Chondrocyte (in vitro differentiated cells): ENCODE measurements around the gene ARPIN. TPM values are rescaled to one million over a fixed set of nuclear protein-coding genes. Genes with fewer than 3 reads are reported as not detected.
A peak's percentile ranks its signal among the peaks of the same experiment; 100 is the strongest.

Experiments
- DNase-seq: peaks from one replicate; pipeline ENCODE4 v3.0.0; 2021; ENCODE audit warnings: mixed read lengths, low spot score
- H3K27ac Mint-ChIP-seq: one replicate; pipeline ENCODE4 v1.8.0; 2021; ENCODE audit warnings: mild to moderate bottlenecking, moderate library complexity, mixed read lengths; ENCODE audit not compliant: unreplicated experiment
- H3K27me3 Mint-ChIP-seq: 2 replicates; pipeline ENCODE4 v1.8.0; 2021; ENCODE audit warnings: low read depth, mixed read lengths
- H3K36me3 Mint-ChIP-seq: 2 replicates; pipeline ENCODE4 v1.8.0; 2021; ENCODE audit warnings: low read depth, mixed read lengths
- H3K4me1 Mint-ChIP-seq: 2 replicates; pipeline ENCODE4 v1.8.0; 2021; ENCODE audit warnings: low read depth, mild to moderate bottlenecking, mixed read lengths
- H3K4me3 Mint-ChIP-seq: one replicate; pipeline ENCODE4 v1.8.0; 2021; ENCODE audit warnings: mild to moderate bottlenecking, moderate library complexity, mixed read lengths; ENCODE audit not compliant: unreplicated experiment
- H3K9me3 Mint-ChIP-seq: 2 replicates; pipeline ENCODE4 v1.8.0; 2021; ENCODE audit warnings: low read depth, mixed read lengths
- total RNA-seq: library from RNA; stranded (reverse); gene quantifications from 3 replicates; pipeline ENCODE4 v1.2.1, GENCODE V29; 2021
- TF ChIP-seq, protein P1 (sequence below): fragments of 200-600 bp; sonication (generic); IDR thresholded peaks from 2 replicates; pipeline ENCODE4 v1.5.0; 2021; ENCODE audit warnings: antibody characterized with exemption, mild to moderate bottlenecking, moderate library complexity

Gene ARPIN
- total RNA-seq, 1 donor from 2014 or later = 17.0 TPM

DNA sequence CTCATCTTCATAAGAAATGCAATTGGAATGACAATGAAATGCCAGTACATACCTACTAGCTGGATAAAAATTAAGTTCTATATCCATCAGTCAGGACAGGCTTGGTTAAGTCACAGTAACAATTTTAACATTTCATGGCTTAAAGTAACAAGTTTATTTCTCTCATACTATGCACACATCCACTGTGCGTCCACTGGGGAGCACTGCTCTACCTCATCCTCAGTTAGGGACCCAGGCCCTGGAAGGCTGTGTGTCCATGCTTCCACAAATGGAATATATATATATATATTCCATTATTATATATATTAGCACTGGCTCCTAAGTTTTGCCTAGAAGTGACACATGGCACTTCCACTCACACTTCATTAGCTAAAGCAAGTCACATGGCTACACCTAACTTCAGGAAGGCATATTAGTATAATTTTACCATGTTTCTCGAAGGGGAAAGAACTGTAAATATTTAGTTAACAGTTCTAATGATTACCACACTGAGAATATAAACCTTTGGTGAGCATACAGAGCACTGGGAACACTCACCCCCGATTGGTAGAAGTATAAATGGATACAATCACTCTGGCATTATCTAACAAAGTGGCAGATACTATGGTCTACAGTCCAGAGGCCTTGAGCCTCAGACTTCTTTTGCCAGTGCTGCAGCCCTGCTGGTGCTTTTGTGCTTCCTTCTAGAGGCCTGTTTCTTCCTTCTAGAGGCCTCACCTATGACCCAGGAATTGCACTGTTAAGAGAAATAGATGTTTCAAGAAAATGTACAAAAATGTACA, 47.6 kb downstream of the ARPIN start:
- TF ChIP-seq, protein P1, sequence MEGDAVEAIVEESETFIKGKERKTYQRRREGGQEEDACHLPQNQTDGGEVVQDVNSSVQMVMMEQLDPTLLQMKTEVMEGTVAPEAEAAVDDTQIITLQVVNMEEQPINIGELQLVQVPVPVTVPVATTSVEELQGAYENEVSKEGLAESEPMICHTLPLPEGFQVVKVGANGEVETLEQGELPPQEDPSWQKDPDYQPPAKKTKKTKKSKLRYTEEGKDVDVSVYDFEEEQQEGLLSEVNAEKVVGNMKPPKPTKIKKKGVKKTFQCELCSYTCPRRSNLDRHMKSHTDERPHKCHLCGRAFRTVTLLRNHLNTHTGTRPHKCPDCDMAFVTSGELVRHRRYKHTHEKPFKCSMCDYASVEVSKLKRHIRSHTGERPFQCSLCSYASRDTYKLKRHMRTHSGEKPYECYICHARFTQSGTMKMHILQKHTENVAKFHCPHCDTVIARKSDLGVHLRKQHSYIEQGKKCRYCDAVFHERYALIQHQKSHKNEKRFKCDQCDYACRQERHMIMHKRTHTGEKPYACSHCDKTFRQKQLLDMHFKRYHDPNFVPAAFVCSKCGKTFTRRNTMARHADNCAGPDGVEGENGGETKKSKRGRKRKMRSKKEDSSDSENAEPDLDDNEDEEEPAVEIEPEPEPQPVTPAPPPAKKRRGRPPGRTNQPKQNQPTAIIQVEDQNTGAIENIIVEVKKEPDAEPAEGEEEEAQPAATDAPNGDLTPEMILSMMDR = peak; percentile 29
- no peaks in the 10 kb centered on the region for H3K9me3 Mint-ChIP-seq
- H3K4me1 Mint-ChIP-seq = no peaks in the 10 kb centered on the region
- peaks cover 6% of the 10 kb centered on the region for H3K36me3 Mint-ChIP-seq
- no peaks in the 10 kb centered on the region for H3K27me3 Mint-ChIP-seq
- H3K4me3 Mint-ChIP-seq = no peak overlapping the region
- DNase-seq = no peak
- H3K27ac Mint-ChIP-seq = no peak overlapping the region

DNA sequence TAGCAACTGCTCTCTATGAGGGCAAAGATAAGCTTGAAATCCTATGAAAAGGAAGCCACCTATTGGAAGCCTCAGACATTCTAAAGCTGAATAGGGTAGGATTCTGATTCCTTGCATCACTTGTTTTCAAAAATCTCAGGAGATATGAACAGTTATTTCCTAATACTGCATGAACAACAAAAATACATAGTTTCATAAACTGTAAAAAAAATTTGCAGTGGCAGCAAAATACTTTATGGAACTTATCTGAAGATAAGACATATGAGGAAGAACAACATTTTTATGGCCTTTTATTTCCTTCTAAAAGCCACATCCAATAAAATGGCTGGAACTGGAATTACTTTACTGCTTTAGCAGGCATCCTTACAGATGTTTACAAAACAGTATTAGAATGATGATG, 48.8 kb downstream of the ARPIN start:
- Mint-ChIP-seq H3K9me3 (no peaks in the 10 kb centered on the region), H3K27me3 (no peaks in the 10 kb centered on the region), H3K27ac (no peak overlapping the region), H3K4me1 (no peaks in the 10 kb centered on the region), H3K4me3 (no peak overlapping the region), H3K36me3 (peaks cover 5% of the 10 kb centered on the region)
- no peak for DNase-seq
- TF ChIP-seq, protein P1 = peak; percentile 31

DNA sequence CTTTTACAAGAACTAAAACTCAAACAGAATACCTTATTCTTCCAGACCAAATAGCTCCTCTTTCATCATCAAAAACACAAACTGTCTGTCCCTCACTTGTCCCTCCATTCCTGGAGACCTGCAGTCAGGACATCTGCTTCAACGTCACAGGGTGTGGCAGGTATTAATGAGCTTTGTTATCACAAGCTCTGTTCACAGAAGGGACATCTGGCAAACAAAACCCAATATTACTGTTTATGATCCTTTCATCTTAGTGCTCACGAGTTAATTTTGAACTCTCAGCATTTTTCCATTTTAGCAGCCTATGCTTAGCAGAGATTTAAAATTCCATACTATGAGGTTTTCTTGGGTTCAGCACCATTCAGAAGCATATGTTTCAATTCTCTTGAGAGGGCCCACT, 51.9 kb downstream of the ARPIN start:
- Mint-ChIP-seq H3K4me1 (no peaks in the 10 kb centered on the region), H3K36me3 (peaks cover 9% of the 10 kb centered on the region), H3K9me3 (no peaks in the 10 kb centered on the region), H3K27ac (no peak overlapping the region), H3K27me3 (no peaks in the 10 kb centered on the region), H3K4me3 (no peak overlapping the region)
- no peak for DNase-seq
- TF ChIP-seq, protein P1 = no peak

DNA sequence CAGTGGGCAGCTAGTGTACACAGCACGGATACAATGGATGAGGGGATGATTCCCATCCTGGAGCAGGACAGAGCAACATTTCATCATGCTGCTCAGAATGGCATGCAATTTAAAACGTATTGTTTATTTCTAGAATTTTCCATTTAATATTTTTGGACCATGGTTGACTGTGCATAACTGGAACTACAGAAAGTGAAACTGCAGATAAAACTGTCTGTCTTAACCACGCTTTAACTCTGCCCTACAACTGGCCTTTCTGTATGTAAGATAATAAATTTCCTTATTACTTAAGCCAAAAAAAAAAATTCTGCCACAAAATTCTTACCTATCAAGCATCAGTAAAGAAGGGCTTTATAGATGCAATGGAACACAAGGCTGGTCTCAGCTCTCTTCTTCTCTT, 52.3 kb downstream of the ARPIN start:
- DNase-seq = no peak
- Mint-ChIP-seq H3K4me1 (no peaks in the 10 kb centered on the region), H3K27me3 (no peaks in the 10 kb centered on the region), H3K4me3 (no peak overlapping the region), H3K27ac (no peak overlapping the region), H3K9me3 (no peaks in the 10 kb centered on the region), H3K36me3 (peaks cover 7% of the 10 kb centered on the region)
- TF ChIP-seq, protein P1 = no peak

DNA sequence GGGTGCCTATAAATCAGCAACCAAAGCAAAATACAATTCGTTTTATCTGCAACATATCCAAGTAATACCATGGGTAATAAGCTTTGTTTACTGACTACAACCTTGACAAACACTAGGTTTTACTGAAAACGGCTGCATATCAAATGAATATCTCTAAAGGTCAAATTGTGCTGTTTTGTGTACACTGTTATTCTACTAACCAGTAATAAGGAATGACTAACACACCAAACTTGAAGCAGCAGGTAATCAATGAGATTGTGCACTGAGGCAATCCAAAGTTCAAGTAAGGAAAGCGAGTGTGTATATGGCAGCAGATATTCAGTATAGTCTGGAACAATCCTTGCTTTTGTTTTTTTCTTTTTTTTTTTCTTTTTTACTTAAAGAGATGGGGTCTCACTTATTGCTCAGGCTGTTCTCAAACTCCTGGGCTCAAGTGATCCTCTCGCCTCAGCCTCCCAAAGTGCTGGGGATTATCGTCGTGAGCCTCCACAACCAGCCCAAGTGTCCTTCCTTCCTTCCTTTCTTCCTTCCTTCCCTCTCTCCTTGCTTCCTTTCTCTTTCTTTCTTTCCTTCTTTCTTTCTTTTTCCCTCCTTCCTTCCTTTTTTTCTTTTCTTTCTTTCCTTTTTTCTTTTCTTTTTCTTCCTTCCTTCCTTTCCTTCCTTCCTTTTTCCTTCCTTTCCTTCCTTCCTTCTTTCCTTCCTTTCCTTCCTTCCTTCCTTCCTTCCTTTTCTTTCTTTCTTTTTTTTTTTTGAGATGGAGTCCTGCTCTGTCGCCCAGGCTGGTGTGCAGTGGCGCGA, 53.9 kb downstream of the ARPIN start:
- TF ChIP-seq, protein P1 = no peak
- H3K27ac Mint-ChIP-seq = no peak overlapping the region
- H3K4me1 Mint-ChIP-seq = no peaks in the 10 kb centered on the region
- peaks cover 7% of the 10 kb centered on the region for H3K36me3 Mint-ChIP-seq
- no peaks in the 10 kb centered on the region for H3K27me3 Mint-ChIP-seq
- H3K9me3 Mint-ChIP-seq = no peaks in the 10 kb centered on the region
- DNase-seq = no peak
- H3K4me3 Mint-ChIP-seq = no peak overlapping the region
